22Rv1 (cell line): Measurements from ENCODE around the gene CECR2.

ENCODE experiments used
- CTCF ChIP-seq: fragments of 450-650 bp; IDR thresholded peaks from 2 replicates; pipeline ENCODE4 v1.5.1; 2017; ENCODE audit warnings: mild to moderate bottlenecking
- ZFX ChIP-seq: fragments of 450-650 bp; IDR thresholded peaks from 2 replicates; pipeline ENCODE4 v1.6.1; 2017; ENCODE audit warnings: antibody characterized with exemption, borderline replicate concordance

GRCh38 chr22:17552737-17553136 is 183.5 kb downstream of the CECR2 start:
- no peak for TF ChIP-seq CTCF
- TF ChIP-seq ZFX: no peak
